NCI-H1105 treated with DMSO at 0.1 percent for 48 hours (cell line): Measurements from ENCODE around the gene APLP2.

Experiments
- DNase-seq: peaks from one replicate; lab custom pipeline; 2025; lab: John Stamatoyannopoulos, UW

Gene APLP2

DNA sequence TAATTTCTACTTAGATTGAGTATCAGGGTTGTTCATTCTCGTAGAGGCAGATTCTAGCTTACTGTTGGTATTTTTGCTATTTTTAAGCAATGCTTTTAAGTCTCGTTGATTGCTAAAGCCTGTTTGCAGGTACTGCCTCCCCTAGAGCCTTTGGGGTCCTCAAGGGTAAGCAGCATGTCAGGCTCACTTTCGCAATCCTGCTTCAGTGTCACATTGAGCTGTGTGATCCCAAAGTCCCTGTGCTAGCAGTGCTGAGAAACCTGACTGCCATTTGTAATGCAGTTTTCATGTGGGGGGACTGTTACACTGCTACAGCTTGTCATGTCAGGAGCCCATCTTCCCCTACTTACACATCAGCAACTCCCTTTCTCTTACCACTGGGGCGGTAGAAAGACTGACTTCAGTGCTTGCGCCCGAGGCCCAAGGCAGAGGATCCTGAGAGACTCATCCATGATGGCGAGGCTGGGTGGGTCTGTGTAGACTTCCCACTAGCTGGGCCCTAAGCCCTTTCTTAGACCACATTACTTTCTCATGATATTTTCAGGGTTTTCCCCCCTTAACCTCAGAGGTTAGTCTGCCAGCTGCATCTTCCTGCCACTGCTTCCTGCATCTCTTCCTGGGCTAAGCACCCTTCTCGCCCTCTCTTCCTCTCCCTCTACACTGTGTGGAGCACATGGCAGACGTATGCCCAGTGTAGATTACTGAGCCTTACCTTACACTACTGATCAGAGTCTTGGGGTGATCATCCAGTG, 49.1 kb downstream of the APLP2 start:
- no peak for DNase-seq

- DNase-seq: no peak
Measured at GRCh38 chr11:130120045-130120444, 50.4 kb downstream of the APLP2 start.

DNA sequence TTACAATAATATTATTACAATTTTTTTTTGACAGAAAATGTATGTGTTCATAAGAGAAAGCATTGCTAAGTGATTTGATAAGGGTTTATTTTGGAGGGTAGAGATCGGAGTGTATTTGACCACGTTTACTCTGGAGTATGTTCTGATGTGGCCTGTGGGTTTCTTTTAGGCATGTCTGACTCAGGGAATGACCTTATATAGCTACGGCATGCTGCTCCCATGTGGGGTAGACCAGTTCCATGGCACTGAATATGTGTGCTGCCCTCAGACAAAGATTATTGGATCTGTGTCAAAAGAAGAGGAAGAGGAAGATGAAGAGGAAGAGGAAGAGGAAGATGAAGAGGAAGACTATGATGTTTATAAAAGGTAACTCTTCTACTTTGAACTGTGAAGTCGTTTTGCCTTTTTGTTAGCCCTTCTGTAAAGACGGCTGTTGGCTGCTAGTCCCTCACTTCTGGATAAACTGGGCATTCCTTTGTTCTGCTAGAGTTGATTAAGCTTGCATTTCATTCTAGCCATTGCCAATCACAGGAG, 51.8 kb downstream of the APLP2 start:
- no peak for DNase-seq

GRCh38 chr11:130122141-130122575, 52.5 kb downstream of the APLP2 start:
- DNase-seq: no peak

- no peak for DNase-seq
Measured at GRCh38 chr11:130123414-130124040, 53.8 kb downstream of the APLP2 start.

- no peak for DNase-seq
Measured at GRCh38 chr11:130124096-130124495, 54.4 kb downstream of the APLP2 start.

DNA sequence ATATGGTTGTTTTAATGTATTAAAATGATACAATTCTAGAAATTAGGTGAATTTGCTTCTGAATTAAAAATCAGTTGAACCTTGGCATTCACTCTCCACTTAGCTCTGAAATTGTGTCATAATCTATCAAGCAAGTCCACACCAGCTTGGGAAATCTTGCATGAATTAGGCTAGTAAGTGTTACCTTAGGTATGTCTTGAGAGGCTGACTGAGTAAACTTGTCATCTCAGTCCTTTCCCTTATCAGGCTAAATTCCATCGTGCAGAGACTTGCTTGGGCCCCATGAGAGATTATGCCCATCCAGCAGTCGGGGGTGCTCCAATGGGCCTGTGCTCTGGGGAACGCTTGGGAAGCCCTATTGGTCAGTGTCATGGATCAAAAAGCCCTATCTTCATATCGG, 55.9 kb downstream of the APLP2 start:
- DNase-seq: no peak

- DNase-seq: no peak
Measured at GRCh38 chr11:130126516-130126915, 56.8 kb downstream of the APLP2 start.

DNA sequence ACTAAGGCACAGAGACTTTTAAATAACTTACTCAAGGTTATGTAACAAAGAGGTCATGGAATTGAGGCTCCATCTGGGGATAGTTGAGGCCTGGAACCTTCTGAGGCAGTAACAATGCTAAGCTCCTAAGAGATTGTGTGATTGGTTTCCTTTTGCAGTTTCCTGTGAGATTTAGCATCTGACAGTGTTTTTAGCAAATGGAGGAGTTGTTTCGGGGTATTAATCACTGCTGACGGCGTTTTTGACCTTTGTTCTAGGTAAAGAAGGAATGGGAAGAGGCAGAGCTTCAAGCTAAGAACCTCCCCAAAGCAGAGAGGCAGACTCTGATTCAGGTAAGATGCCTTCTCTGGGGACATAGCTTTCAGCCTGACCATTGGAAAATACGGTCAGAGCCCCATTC, 57.8 kb downstream of the APLP2 start:
- DNase-seq: no peak

- DNase-seq: no peak
Measured at GRCh38 chr11:130128626-130129025, 58.9 kb downstream of the APLP2 start.

DNA sequence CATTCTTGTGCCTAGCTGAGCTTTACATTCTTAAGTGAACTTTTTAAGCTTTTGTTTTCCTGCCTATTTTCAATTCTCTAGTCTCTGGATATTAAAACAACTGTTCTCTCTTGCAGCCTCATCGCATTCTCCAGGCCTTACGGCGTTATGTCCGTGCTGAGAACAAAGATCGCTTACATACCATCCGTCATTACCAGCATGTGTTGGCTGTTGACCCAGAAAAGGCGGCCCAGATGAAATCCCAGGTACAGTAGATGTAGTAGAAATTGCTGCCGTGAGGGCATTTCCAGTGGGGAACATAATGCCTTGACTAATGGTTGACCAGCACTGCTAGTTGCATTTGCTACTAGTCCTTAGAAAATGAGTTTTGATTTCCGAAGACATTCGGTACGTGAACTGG, 60.2 kb downstream of the APLP2 start:
- DNase-seq: no peak

DNA sequence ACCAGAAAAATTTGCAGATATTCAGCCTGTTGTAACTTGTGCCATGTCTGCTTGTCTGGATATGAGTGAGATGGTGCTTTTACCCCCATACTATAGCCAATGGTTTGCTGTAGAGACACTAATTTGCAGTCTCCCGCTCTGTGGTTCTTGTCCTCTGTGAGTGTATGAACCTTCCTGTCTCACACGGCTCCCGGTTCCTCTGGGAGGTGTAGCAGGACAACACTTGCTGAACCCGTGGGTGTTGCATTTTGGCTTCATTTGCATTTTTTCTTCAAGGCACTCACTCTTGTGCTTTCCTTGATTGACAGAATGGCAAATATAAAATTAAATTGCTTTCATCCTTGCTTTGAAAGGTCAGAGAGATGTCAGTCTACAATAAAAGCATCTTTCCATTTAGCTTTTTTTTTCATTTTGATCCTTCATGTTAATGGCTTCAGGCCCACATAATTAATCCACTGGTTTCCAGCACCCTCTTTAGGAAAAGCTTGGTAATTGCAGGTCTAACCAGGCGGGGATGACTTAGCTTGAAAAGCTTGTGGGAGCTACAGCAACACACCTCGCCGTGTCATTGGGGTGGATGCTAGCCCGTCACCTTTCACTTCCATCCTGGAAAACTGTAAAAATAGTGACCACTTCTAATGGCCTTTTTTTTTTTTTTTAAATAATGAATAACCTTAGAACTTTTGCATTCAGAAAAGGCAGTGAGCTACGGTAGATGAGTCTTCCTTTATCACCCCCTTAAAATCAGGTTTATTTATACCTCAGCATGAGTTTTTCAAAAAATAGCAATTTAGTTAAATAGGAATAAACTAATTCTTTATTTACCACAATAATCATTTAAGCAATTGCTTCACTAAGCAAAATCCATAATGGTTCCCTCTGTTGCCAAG, 62.5 kb downstream of the APLP2 start:
- DNase-seq: peak; percentile 78

GRCh38 chr11:130133716-130134115, 64.0 kb downstream of the APLP2 start:
- DNase-seq: no peak

DNA sequence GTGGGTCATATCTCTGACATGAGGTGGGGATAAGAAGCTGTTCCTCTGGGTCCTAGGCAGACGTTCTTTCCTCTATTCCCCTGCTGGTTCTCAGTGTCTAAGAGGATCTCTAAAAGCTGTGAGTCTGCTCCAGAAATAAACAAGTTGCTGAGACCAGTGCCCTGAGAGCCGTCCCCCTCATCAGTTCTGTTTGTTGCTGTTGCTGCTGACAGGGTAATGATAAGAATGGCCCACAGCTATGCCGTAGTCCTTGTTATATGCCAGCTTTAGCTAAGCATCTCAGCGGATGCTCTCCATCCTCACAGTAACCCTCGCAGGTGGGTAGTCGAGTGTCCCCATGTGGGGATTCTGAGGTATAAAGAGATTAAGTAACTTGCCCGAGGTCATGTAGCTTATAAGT, 66.4 kb downstream of the APLP2 start:
- no peak for DNase-seq

DNA sequence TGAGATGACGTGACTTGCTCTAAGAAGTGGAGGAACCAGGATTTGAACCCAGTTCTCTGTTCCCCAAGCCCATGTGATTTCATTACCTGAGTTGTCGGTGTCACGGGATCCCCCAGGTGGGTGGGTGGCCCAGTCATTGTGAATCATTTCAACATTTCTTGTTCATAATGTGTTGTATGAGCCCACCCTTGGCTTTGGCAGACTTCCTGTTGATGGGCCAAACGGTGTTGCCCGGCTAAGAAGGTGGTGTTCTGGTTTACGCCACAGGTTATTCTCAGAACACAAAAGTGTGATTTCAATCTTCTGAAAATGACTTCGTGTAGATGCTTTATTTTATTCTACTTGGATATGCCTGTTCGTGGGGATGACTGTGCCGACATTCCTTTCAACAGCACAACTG, 68.3 kb downstream of the APLP2 start:
- no peak for DNase-seq

DNA sequence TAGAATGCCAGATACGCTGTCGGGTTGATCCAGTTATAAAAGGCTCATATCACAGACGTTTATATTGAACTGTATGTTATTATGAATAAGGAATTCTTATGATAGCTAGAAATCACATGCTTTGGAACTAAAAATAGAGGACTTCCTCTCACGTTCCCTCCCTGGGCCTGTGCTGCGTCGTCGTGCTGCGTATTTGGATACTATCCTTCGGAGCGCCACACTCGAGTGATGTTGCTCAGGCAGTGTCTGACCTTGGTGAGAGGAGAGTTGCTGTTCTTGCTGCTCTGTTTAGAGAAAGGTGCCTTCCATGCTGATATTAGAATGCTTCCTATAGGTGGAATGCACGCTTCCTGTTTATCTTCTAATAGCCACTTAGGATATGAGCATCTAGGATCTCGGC, 69.7 kb downstream of the APLP2 start:
- no peak for DNase-seq

DNA sequence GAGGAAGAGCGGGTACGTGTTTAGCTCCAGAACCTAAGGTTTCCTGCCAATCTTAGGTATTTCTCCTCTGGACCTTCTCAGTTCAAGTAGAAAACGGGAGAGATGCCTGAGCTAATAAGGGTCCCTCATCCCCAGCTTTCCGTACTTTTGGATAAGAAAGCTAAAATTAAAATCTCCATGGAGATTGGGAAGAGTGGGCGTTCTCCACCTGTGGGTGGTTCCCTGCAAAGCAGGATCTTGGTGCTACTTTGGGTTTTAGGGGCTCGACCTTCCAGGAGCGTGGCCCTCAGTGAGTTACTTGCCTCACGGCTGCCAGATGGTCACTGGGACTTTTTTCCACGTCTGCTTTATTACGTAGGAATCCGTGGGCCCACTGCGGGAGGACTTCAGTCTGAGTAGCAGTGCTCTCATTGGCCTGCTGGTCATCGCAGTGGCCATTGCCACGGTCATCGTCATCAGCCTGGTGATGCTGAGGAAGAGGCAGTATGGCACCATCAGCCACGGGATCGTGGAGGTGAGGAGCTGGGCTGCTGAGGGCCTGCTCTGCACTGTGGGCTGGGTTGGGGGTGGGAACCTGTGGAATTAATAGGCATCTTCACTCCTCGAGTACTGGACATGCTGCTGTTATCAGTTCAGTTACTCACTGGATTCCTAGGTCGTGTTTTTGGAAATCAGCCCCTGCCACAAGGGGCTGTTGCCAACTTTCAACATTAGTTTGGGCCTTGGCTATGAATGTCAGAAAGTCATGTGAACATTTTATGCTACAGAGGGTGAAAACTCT, 72.1 kb downstream of the APLP2 start:
- no peak for DNase-seq

- DNase-seq: no peak
Measured at GRCh38 chr11:130144141-130144540, 74.4 kb downstream of the APLP2 start.

- DNase-seq: no peak
Measured at GRCh38 chr11:130144861-130145281, 75.2 kb downstream of the APLP2 start.

DNA sequence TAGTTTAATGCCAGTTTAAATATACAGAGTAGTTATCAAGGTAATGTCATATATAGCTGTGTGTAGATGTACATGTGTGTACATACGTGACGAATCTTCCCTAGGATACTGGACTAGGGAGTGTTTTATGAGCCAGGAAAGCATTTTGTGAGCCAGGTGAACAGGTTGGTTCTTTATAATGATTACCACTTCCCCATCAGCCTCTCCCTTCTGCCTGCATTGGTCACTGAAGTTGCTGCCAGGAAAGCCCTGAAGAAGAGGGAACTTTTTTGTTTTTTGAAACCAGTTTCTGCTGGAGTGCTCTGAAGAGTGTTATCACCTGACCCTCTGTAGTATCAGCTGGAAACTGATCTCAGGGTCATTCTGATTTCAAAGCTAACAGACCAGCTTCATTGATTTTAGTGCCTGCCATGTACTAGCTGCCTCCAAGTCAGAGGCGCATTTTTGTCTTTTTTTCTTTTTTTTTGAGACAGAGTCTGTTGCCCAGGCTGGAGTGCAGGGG, 75.7 kb downstream of the APLP2 start:
- no peak for DNase-seq

GRCh38 chr11:130145975-130146776, 76.5 kb downstream of the APLP2 start:
- no peak for DNase-seq
